HuH-7 (cell line): ENCODE results near the gene ENOX1.

Source experiments
- DNase-seq: peaks from one replicate; pipeline ENCODE4 v3.0.0; 2011; ENCODE audit warnings: low spot score

ENOX1 gene

GRCh38 chr13:43307921-43308433, 478.8 kb downstream of the ENOX1 start:
- DNase-seq, result no peak

GRCh38 chr13:43307221-43307920, 479.4 kb downstream of the ENOX1 start:
- DNase-seq, result no peak

GRCh38 chr13:43306372-43306771, 480.4 kb downstream of the ENOX1 start:
- DNase-seq, result no peak

- no peak for DNase-seq
Measured at GRCh38 chr13:43305416-43305815, 481.4 kb downstream of the ENOX1 start.

GRCh38 chr13:43304945-43305344, 481.8 kb downstream of the ENOX1 start:
- DNase-seq, result no peak

- no peak for DNase-seq
Measured at GRCh38 chr13:43304449-43304848, 482.3 kb downstream of the ENOX1 start.

GRCh38 chr13:43303033-43303729, 483.6 kb downstream of the ENOX1 start:
- DNase-seq, result no peak

GRCh38 chr13:43301346-43301969, 485.3 kb downstream of the ENOX1 start:
- no peak for DNase-seq

GRCh38 chr13:43300865-43301264, 485.9 kb downstream of the ENOX1 start:
- no peak for DNase-seq

GRCh38 chr13:43299374-43299773, 487.4 kb downstream of the ENOX1 start:
- no peak for DNase-seq

GRCh38 chr13:43298816-43299215, 488.0 kb downstream of the ENOX1 start:
- no peak for DNase-seq

- no peak for DNase-seq
Measured at GRCh38 chr13:43297967-43298678, 488.6 kb downstream of the ENOX1 start.

GRCh38 chr13:43295825-43296564, 490.8 kb downstream of the ENOX1 start:
- no peak for DNase-seq

GRCh38 chr13:43295321-43295720, 491.5 kb downstream of the ENOX1 start:
- DNase-seq, result no peak

- no peak for DNase-seq
Measured at GRCh38 chr13:43294412-43294811, 492.4 kb downstream of the ENOX1 start.

- no peak for DNase-seq
Measured at GRCh38 chr13:43293986-43294385, 492.8 kb downstream of the ENOX1 start.

GRCh38 chr13:43293561-43293960, 493.2 kb downstream of the ENOX1 start:
- DNase-seq, result no peak

GRCh38 chr13:43293008-43293407, 493.8 kb downstream of the ENOX1 start:
- DNase-seq, result no peak

GRCh38 chr13:43291287-43292060, 495.3 kb downstream of the ENOX1 start:
- DNase-seq, result no peak

- DNase-seq, result no peak
Measured at GRCh38 chr13:43289470-43290255, 497.1 kb downstream of the ENOX1 start.
